SK-N-SH treated with all-trans-retinoic acid at 6 μM for 48 hours (cell line): ENCODE measurements around the gene UBA3.

Source experiments
- ATAC-seq: fragments of 200-7000 bp; cut with Tn5 transposase; 3 replicates; pipeline ENCODE4 v1.9.1; 2020; ENCODE audit warnings: mild to moderate bottlenecking, moderate library complexity
- ARNTL ChIP-seq: fragments of 450-650 bp; formaldehyde crosslinking; IDR thresholded peaks from 2 replicates; pipeline ENCODE4 v1.5.0; 2020; ENCODE audit warnings: low read depth, mild to moderate bottlenecking, moderate library complexity, borderline replicate concordance
- CSDC2 ChIP-seq: fragments of 250-450 bp; sonication (Bioruptor Pico); IDR thresholded peaks from 2 replicates; pipeline ENCODE4 v1.5.0; 2020; ENCODE audit warnings: mild to moderate bottlenecking, moderate library complexity
- ESRRG ChIP-seq: fragments of 250-450 bp; sonication (Bioruptor Pico); IDR thresholded peaks from 2 replicates; pipeline ENCODE4 v1.6.1; 2021; ENCODE audit warnings: mild to moderate bottlenecking
- GLIS3 ChIP-seq: fragments of 250-450 bp; sonication (Bioruptor Pico); IDR thresholded peaks from 2 replicates; pipeline ENCODE4 v1.5.0; 2020; ENCODE audit warnings: mild to moderate bottlenecking, moderate library complexity
- ISL1 ChIP-seq: fragments of 250-450 bp; sonication (Bioruptor Pico); IDR thresholded peaks from 2 replicates; pipeline ENCODE4 v2.1.2; 2022; ENCODE audit warnings: mild to moderate bottlenecking, moderate library complexity
- RARB ChIP-seq: fragments of 250-450 bp; sonication (Bioruptor Pico); IDR thresholded peaks from 2 replicates; pipeline ENCODE4 v1.8.0; 2021; ENCODE audit warnings: mild to moderate bottlenecking, moderate library complexity
- SNAI2 ChIP-seq: fragments of 250-450 bp; sonication (Bioruptor Pico); IDR thresholded peaks from 2 replicates; pipeline ENCODE4 v1.5.0; 2020; ENCODE audit warnings: mild to moderate bottlenecking, moderate library complexity
- TOX ChIP-seq: fragments of 250-450 bp; sonication (Bioruptor Pico); IDR thresholded peaks from 2 replicates; pipeline ENCODE4 v1.8.0; 2021; ENCODE audit warnings: mild to moderate bottlenecking, moderate library complexity, borderline replicate concordance
- ZC3H10 ChIP-seq: fragments of 250-450 bp; sonication (Bioruptor Pico); IDR thresholded peaks from 2 replicates; pipeline ENCODE4 v1.5.1; 2021; ENCODE audit warnings: mild to moderate bottlenecking, moderate library complexity
- ZFP3 ChIP-seq: fragments of 250-450 bp; sonication (Bioruptor Pico); IDR thresholded peaks from 2 replicates; pipeline ENCODE4 v1.5.0; 2020; ENCODE audit warnings: mild to moderate bottlenecking, moderate library complexity
- ZNF565 ChIP-seq: fragments of 450-650 bp; formaldehyde crosslinking; conservative IDR thresholded peaks from 2 replicates; pipeline ENCODE4 v1.5.0; 2020; ENCODE audit warnings: low read depth, mild to moderate bottlenecking, moderate library complexity
- ZNF8 ChIP-seq: fragments of 450-650 bp; formaldehyde crosslinking; IDR thresholded peaks from 2 replicates; pipeline ENCODE4 v1.5.0; 2020; ENCODE audit warnings: mild to moderate bottlenecking, moderate library complexity
- TF ChIP-seq, protein P1 (sequence below): fragments of 250-450 bp; sonication (Bioruptor Pico); IDR thresholded peaks from 2 replicates; pipeline ENCODE4 v1.5.0; 2020; ENCODE audit warnings: mild to moderate bottlenecking, moderate library complexity
- TF ChIP-seq, protein P2 (sequence below): fragments of 250-450 bp; sonication (Bioruptor Pico); IDR thresholded peaks from 2 replicates; pipeline ENCODE4 v1.8.0; 2020; ENCODE audit warnings: mild to moderate bottlenecking, moderate library complexity, borderline replicate concordance
- TF ChIP-seq, protein P3 (sequence below): fragments of 250-450 bp; sonication (Bioruptor Pico); IDR thresholded peaks from 2 replicates; pipeline ENCODE4 v1.5.1; 2021; ENCODE audit warnings: mild to moderate bottlenecking, moderate library complexity
- TF ChIP-seq, protein P4 (sequence below): fragments of 250-450 bp; sonication (Bioruptor Pico); IDR thresholded peaks from 2 replicates; pipeline ENCODE4 v1.5.1; 2020; ENCODE audit warnings: low read depth, mild to moderate bottlenecking, moderate library complexity
- TF ChIP-seq, protein P5 (sequence below): fragments of 250-450 bp; sonication (Bioruptor Pico); IDR thresholded peaks from 2 replicates; pipeline ENCODE4 v1.8.0; 2021; ENCODE audit warnings: low read depth, mild to moderate bottlenecking, moderate library complexity, borderline replicate concordance

Gene UBA3

DNA sequence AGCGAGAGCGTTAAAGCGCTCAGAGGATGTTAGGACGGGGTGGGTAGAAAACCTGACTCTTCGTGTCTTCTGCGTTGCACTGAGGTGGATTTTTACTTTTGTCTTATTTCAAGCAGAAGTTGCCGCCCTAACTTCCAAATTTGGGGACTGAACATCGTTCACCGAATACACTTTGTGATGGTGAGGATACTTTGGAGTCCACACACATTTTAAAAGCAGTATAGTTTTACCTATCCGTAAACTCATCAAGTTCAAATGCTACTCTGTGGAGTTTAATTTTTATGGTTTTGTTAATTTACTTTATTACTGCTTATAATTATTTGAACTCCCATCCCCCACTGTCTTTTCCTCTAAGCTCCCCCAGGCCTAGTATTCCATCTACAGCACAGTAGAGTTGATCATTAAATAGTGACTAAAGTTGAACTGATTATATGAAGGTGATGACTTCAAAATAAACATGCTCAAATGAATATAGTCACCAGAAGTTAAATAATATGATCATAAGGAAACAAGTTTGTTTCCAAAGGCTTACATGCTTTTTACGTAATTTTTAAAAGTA lies 66.1 kb downstream of the UBA3 start:
- ATAC-seq: no peak

DNA sequence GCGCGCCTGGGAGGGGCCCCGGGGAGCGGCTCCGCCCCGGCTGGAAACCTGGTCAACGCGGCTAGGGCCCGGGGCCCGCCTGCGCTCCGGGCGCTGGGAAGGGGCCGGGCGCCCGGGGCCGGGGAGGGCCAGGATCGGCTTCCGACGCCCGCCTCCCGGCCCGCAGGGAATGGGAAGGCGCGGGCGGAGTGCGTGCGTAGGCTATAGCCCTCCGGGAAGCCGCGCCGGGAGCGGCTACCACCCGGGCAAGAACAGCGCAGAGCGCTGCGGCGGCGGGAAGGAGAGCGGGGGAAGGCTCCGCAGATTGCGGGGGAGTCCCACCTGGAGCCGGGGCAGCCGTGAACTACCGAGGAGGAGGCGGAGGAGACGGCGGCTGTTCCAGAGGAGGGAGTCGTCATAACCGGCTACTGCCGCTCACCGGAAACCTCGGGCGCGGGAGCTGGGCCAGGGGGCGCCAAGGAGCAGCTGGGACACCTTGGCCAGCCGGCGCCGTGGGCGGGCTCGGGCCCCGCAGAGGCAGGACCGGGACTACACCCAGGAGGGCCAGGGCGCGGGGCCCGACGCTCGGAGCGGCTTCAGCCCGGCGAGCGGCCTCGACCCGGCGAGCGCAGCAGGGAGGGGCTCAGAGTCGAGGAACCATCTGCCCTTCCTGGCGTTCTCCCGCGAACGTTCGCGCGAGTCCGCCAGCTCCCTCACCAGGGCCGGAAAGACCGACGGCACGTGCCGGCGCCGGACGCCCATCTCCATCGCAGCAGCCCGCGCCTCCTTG lies 66.7 kb downstream of the UBA3 start, which contains the start of gene EOGT:
Gene EOGT, minus strand, starts transcription at position 432 of the 769 bp plus-strand sequence. CDS start 3,838 bp downstream, outside the sequence.
- TF ChIP-seq, protein P1, sequence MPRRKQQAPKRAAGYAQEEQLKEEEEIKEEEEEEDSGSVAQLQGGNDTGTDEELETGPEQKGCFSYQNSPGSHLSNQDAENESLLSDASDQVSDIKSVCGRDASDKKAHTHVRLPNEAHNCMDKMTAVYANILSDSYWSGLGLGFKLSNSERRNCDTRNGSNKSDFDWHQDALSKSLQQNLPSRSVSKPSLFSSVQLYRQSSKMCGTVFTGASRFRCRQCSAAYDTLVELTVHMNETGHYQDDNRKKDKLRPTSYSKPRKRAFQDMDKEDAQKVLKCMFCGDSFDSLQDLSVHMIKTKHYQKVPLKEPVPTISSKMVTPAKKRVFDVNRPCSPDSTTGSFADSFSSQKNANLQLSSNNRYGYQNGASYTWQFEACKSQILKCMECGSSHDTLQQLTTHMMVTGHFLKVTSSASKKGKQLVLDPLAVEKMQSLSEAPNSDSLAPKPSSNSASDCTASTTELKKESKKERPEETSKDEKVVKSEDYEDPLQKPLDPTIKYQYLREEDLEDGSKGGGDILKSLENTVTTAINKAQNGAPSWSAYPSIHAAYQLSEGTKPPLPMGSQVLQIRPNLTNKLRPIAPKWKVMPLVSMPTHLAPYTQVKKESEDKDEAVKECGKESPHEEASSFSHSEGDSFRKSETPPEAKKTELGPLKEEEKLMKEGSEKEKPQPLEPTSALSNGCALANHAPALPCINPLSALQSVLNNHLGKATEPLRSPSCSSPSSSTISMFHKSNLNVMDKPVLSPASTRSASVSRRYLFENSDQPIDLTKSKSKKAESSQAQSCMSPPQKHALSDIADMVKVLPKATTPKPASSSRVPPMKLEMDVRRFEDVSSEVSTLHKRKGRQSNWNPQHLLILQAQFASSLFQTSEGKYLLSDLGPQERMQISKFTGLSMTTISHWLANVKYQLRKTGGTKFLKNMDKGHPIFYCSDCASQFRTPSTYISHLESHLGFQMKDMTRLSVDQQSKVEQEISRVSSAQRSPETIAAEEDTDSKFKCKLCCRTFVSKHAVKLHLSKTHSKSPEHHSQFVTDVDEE (CRISPR knock-in tag): peak; percentile 41; the same call in 1 of the 2 replicates
- TF ChIP-seq ISL1 (CRISPR knock-in tag): no peak
- TF ChIP-seq, protein P2, sequence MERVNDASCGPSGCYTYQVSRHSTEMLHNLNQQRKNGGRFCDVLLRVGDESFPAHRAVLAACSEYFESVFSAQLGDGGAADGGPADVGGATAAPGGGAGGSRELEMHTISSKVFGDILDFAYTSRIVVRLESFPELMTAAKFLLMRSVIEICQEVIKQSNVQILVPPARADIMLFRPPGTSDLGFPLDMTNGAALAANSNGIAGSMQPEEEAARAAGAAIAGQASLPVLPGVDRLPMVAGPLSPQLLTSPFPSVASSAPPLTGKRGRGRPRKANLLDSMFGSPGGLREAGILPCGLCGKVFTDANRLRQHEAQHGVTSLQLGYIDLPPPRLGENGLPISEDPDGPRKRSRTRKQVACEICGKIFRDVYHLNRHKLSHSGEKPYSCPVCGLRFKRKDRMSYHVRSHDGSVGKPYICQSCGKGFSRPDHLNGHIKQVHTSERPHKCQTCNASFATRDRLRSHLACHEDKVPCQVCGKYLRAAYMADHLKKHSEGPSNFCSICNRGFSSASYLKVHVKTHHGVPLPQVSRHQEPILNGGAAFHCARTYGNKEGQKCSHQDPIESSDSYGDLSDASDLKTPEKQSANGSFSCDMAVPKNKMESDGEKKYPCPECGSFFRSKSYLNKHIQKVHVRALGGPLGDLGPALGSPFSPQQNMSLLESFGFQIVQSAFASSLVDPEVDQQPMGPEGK (CRISPR knock-in tag): 0 out of 2 replicates have a peak, but pooled peaks have one; percentile 16
- no peak for TF ChIP-seq ZNF8 (CRISPR knock-in tag)
- TF ChIP-seq CSDC2 (CRISPR knock-in tag): 0 out of 2 replicates have a peak, but pooled peaks have one; percentile 36
- TF ChIP-seq, protein P3, sequence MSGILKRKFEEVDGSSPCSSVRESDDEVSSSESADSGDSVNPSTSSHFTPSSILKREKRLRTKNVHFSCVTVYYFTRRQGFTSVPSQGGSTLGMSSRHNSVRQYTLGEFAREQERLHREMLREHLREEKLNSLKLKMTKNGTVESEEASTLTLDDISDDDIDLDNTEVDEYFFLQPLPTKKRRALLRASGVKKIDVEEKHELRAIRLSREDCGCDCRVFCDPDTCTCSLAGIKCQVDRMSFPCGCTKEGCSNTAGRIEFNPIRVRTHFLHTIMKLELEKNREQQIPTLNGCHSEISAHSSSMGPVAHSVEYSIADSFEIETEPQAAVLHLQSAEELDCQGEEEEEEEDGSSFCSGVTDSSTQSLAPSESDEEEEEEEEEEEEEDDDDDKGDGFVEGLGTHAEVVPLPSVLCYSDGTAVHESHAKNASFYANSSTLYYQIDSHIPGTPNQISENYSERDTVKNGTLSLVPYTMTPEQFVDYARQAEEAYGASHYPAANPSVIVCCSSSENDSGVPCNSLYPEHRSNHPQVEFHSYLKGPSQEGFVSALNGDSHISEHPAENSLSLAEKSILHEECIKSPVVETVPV (CRISPR knock-in tag): no peak
- TF ChIP-seq ZNF565: no peak; the same call in 1 of the 2 replicates
- TF ChIP-seq, protein P4, sequence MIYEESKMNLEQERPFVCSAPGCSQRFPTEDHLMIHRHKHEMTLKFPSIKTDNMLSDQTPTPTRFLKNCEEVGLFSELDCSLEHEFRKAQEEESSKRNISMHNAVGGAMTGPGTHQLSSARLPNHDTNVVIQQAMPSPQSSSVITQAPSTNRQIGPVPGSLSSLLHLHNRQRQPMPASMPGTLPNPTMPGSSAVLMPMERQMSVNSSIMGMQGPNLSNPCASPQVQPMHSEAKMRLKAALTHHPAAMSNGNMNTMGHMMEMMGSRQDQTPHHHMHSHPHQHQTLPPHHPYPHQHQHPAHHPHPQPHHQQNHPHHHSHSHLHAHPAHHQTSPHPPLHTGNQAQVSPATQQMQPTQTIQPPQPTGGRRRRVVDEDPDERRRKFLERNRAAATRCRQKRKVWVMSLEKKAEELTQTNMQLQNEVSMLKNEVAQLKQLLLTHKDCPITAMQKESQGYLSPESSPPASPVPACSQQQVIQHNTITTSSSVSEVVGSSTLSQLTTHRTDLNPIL (CRISPR knock-in tag): no peak
- no peak for TF ChIP-seq ARNTL
- peak; percentile 91 for ATAC-seq

More for the DNA sequence above, 66.1 kb downstream of the UBA3 start:
- no peak for TF ChIP-seq ZNF8 (CRISPR knock-in tag)
- 0 out of 2 replicates have a peak, but pooled peaks have one; percentile 21 for TF ChIP-seq SNAI2 (CRISPR knock-in tag)
- TF ChIP-seq, all 23 proteins: peak for 1

DNA sequence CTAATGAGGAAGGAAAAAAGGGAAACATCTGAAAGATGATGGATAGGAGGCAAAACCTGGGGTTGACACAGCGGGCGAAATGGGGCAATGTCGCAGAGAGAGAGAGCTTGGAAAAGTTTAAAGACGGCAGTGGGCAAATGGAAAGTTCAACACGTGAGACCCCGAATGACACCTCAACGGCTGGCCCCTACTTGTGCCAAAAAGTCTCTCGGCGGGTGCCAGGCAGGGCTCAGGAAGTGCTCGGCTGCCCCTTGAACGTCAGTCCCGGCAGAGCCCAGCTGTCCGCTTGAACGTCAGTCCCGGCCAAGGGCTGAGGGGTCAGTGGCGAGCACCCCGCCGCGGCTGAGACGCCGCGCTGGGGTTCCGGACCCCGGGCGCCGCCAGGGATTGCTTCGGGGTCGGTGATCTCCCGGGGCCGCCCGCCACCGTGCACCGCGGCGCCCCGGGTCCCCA lies 67.3 kb downstream of the UBA3 start:
- no peak for TF ChIP-seq ZFP3
- TF ChIP-seq CSDC2 (CRISPR knock-in tag): no peak
- TF ChIP-seq, all 23 proteins: peak for 0
- peak; percentile 57 for ATAC-seq

DNA sequence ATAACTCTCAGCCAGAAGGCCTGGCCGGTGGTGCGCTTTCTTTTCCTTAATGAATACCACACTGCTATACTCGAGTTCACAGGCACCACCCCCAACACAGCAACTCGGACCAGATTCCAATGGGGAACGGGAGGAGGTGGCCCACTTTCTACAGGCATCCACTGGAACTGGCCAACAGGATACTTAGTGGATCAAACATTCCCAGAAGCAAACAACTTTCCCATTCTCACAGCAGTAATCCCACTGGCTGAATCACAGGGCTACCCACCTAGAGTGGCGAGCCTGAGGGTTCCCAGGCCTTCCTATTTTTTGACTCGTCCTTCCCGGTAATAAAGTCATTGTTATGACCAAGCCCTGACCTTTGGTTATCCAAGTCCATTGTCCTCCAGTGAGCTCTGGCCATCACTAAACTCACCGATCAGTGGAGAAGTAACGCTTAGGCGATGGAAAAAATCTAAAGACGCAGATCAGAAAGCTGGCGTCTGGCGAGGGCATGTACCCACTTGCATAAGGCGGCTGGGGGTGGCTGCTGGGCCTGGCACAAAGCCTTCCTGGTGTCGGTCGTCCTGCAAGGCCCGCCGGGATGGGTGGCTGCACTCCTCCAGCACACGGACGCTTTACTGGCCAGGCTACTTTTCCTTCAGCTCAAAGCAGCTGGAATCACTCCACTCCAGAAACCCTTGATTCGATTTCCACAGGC lies 67.9 kb downstream of the UBA3 start:
- peak; percentile 30 for ATAC-seq
- TF ChIP-seq ISL1 (CRISPR knock-in tag): no peak
- no peak for TF ChIP-seq GLIS3 (CRISPR knock-in tag)
- TF ChIP-seq ARNTL: no peak
- TF ChIP-seq, protein P5, sequence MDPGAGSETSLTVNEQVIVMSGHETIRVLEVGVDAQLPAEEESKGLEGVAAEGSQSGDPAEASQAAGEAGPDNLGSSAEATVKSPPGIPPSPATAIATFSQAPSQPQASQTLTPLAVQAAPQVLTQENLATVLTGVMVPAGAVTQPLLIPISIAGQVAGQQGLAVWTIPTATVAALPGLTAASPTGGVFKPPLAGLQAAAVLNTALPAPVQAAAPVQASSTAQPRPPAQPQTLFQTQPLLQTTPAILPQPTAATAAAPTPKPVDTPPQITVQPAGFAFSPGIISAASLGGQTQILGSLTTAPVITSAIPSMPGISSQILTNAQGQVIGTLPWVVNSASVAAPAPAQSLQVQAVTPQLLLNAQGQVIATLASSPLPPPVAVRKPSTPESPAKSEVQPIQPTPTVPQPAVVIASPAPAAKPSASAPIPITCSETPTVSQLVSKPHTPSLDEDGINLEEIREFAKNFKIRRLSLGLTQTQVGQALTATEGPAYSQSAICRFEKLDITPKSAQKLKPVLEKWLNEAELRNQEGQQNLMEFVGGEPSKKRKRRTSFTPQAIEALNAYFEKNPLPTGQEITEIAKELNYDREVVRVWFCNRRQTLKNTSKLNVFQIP (CRISPR knock-in tag): no peak
- TF ChIP-seq, protein P3 (CRISPR knock-in tag): no peak
- no peak for TF ChIP-seq TOX (CRISPR knock-in tag)
- TF ChIP-seq, protein P4 (CRISPR knock-in tag): no peak
- TF ChIP-seq, protein P2 (CRISPR knock-in tag): no peak
- no peak for TF ChIP-seq ZNF8 (CRISPR knock-in tag)
- no peak for TF ChIP-seq SNAI2 (CRISPR knock-in tag)
- no peak for TF ChIP-seq ZC3H10 (CRISPR knock-in tag)
- TF ChIP-seq ESRRG (CRISPR knock-in tag): no peak
- TF ChIP-seq RARB (CRISPR knock-in tag): no peak
- TF ChIP-seq ZNF565: no peak
